ENCODE measurements around the gene RBMS3.

The RBMS3 gene

DNA sequence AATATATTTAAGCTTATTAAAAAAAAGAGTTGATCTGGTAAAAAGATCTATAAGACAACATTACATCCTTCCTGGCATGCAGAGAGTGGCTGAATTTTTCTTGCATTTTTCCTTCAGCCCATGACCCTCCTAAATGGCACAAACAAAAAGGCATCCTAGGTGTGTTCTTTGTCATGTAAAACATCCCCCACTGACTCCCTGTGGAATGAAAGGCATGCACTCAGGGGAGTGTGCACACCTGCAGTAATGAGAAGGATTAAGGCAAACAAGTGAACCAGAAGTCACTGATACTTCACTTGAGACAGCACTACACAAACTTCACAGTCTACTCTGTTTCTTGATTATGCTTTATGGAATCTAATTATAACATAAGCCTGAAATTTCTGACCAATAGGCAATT lies 195.0 kb downstream of the RBMS3 start:
- H3K4me3 ChIP-seq (ENCODE audit: low read depth, low read length), result no peak overlapping the region
- H3K79me2 ChIP-seq (ENCODE audit: control insufficient read depth, insufficient read depth, low read length, unreplicated experiment), result no peaks in the 10 kb centered on the region
- no peak overlapping the region for H2AFZ ChIP-seq (ENCODE audit: low read length, unreplicated experiment)
- 0 out of 2 replicates have a peak, but pooled peaks cover 13% of the 10 kb centered on the region for H3K36me3 ChIP-seq (ENCODE audit: insufficient read depth, low read length)
- no peak overlapping the region for H3K27ac ChIP-seq (ENCODE audit: low read depth, low read length)
- no peaks in the 10 kb centered on the region for H3K4me1 ChIP-seq (ENCODE audit: control insufficient read depth, insufficient read depth, low read length, unreplicated experiment)
- no peaks in the 10 kb centered on the region for H3K27me3 ChIP-seq (ENCODE audit: insufficient read depth, low read length)

DNA sequence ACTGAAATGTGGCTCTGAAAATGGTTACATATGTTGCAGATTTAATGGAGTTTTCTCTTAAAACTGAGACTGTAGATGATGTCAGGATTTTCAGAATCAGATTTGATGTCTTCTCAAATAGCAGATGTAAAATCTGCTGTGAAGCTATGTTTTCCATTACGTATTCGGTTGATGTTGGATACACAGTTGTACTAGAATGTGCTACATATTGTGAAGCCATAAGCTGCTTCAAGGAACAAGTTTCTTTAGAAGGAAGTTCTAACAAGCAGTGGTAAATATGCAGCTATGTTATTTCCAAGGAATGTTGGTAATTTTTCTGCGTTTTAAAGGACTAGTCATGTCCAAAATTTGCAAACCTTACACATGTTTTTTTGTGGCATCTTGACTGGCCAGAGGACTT lies 197.7 kb downstream of the RBMS3 start:
- H3K4me3 ChIP-seq (ENCODE audit: low read depth, low read length), result no peak overlapping the region
- no peaks in the 10 kb centered on the region for H3K27me3 ChIP-seq (ENCODE audit: insufficient read depth, low read length)
- H3K36me3 ChIP-seq (ENCODE audit: insufficient read depth, low read length), result 0 out of 2 replicates have a peak, but pooled peaks cover 8% of the 10 kb centered on the region
- no peak overlapping the region for H3K27ac ChIP-seq (ENCODE audit: low read depth, low read length)
- H3K4me1 ChIP-seq (ENCODE audit: control insufficient read depth, insufficient read depth, low read length, unreplicated experiment), result no peaks in the 10 kb centered on the region
- H3K79me2 ChIP-seq (ENCODE audit: control insufficient read depth, insufficient read depth, low read length, unreplicated experiment), result no peaks in the 10 kb centered on the region
- H2AFZ ChIP-seq (ENCODE audit: low read length, unreplicated experiment), result no peak overlapping the region

DNA sequence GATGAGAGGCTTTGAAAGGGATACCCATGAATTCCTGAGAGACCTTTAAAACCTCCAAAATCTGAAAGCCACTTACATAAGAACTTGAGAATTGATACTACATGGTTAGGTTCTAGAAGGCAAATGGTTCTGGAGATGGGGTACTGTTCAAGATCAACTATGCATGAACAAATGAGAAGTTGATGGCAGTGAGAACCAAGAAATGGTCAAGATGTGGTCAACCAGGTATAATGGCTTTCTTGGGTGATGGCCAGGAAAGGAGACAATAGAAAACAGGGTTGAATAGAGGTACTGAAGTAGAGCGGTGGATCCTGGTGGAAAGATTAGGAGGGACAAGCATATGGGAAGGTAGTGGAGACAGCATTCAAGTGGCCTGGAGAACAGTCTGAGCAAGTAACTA lies 200.4 kb downstream of the RBMS3 start:
- H3K36me3 ChIP-seq (ENCODE audit: insufficient read depth, low read length), result 0 out of 2 replicates have a peak, but pooled peaks cover 8% of the 10 kb centered on the region
- H3K4me1 ChIP-seq (ENCODE audit: control insufficient read depth, insufficient read depth, low read length, unreplicated experiment), result peaks cover 6% of the 10 kb centered on the region
- H3K79me2 ChIP-seq (ENCODE audit: control insufficient read depth, insufficient read depth, low read length, unreplicated experiment), result no peaks in the 10 kb centered on the region
- no peak overlapping the region for H3K27ac ChIP-seq (ENCODE audit: low read depth, low read length)
- H2AFZ ChIP-seq (ENCODE audit: low read length, unreplicated experiment), result no peak overlapping the region
- H3K27me3 ChIP-seq (ENCODE audit: insufficient read depth, low read length), result no peaks in the 10 kb centered on the region
- H3K4me3 ChIP-seq (ENCODE audit: low read depth, low read length), result no peak overlapping the region

DNA sequence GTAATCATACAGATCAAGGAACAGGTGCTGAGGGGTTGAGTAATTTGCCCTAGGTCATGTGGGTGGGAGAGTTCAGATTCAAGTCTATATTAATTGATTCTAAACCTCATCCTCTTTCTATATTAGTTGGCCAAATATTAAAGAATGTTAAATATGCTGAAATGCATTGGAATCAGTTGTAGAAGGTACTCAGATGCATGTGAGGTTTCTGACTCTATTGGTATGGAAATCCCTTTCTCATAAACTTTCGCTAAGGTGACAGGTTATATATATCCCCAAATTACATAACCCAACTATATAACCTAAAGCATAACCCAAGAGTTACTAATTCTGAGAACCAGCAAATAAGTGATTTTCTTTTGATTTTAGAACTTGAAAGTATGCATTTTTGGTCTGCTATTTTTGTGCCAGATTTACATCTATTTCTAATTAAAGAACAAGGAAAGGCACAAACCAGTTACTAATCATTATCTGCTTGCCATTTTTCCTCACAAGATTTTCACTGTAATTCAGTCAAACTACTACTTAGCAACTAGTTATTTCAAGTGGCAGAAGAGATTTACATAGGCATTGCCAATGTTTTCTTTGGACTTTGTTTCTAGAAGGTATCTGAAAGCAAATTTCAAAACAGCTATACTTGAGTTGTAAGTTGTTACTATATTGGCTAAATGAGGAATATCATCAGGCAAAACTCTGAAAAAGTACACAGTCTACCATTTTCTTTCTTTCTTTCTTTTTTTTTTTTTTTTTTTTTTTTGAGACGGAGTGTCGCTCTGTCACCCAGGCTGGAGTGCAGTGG lies 201.3 kb downstream of the RBMS3 start:
- peaks cover 10% of the 10 kb centered on the region for H3K4me1 ChIP-seq (ENCODE audit: control insufficient read depth, insufficient read depth, low read length, unreplicated experiment)
- no peaks in the 10 kb centered on the region for H3K27me3 ChIP-seq (ENCODE audit: insufficient read depth, low read length)

DNA sequence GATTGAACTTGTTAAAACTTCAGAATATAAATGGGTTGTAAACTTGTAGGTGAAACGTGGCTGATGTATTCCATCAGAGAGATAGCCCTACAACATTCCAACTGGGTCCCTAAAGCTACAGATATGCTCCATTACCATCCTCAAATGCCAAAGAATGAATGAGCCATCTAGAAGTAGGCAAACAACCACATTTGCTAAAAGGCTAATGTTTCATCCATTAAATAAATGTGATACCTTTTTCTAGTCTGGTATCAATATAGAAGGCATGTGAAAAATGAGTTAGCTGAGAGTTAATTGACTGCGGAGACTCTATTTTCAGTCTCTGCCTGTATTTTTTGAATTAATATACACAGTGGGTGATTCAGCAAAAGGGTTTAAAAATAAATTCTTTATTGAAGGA lies 203.8 kb downstream of the RBMS3 start:
- Histone ChIP-seq H3K27me3 (ENCODE audit: insufficient read depth, low read length) (no peaks in the 10 kb centered on the region), H2AFZ (ENCODE audit: low read length, unreplicated experiment) (no peak overlapping the region), H3K79me2 (ENCODE audit: control insufficient read depth, insufficient read depth, low read length, unreplicated experiment) (no peaks in the 10 kb centered on the region), H3K27ac (ENCODE audit: low read depth, low read length) (no peak overlapping the region), H3K4me3 (ENCODE audit: low read depth, low read length) (no peak overlapping the region), H3K4me1 (ENCODE audit: control insufficient read depth, insufficient read depth, low read length, unreplicated experiment) (peaks cover 10% of the 10 kb centered on the region), H3K36me3 (ENCODE audit: insufficient read depth, low read length) (peaks cover 6% of the 10 kb centered on the region; the same call in 1 of the 2 replicates)

More for the DNA sequence above, 201.3 kb downstream of the RBMS3 start:
- no peak overlapping the region for H3K4me3 ChIP-seq (ENCODE audit: low read depth, low read length)
- H3K27ac ChIP-seq (ENCODE audit: low read depth, low read length), result no peak overlapping the region
- H2AFZ ChIP-seq (ENCODE audit: low read length, unreplicated experiment), result no peak overlapping the region
- 0 out of 2 replicates have a peak, but pooled peaks cover 8% of the 10 kb centered on the region for H3K36me3 ChIP-seq (ENCODE audit: insufficient read depth, low read length)
- no peaks in the 10 kb centered on the region for H3K79me2 ChIP-seq (ENCODE audit: control insufficient read depth, insufficient read depth, low read length, unreplicated experiment)

DNA sequence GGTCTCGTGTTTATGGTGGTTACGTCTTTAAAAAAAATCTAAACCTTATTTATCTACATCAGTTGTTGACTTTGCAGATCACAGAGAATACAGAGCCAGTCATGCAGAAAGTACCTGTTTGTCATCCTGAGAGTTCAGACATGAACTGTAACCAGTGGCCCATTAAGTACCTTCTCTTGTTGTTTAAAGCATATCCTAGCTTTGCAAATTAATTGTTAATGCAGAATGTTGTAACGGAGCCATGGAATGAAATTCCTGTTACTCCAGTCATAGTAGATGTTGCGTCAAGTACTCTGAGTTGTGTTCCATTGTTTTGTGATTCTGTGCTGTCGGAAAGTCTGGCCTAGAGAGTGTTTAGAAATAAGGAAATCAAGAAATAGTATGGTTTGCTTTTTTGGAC lies 205.2 kb downstream of the RBMS3 start:
- peaks cover 10% of the 10 kb centered on the region for H3K4me1 ChIP-seq (ENCODE audit: control insufficient read depth, insufficient read depth, low read length, unreplicated experiment)
- H3K36me3 ChIP-seq (ENCODE audit: insufficient read depth, low read length), result peaks cover 11% of the 10 kb centered on the region
- H2AFZ ChIP-seq (ENCODE audit: low read length, unreplicated experiment), result no peak overlapping the region
- H3K4me3 ChIP-seq (ENCODE audit: low read depth, low read length), result peak overlapping the region; percentile 9; the same call in 1 of the 2 replicates
- peak overlapping the region; percentile 50 for H3K27ac ChIP-seq (ENCODE audit: low read depth, low read length)
- no peaks in the 10 kb centered on the region for H3K79me2 ChIP-seq (ENCODE audit: control insufficient read depth, insufficient read depth, low read length, unreplicated experiment)
- no peaks in the 10 kb centered on the region for H3K27me3 ChIP-seq (ENCODE audit: insufficient read depth, low read length)

DNA sequence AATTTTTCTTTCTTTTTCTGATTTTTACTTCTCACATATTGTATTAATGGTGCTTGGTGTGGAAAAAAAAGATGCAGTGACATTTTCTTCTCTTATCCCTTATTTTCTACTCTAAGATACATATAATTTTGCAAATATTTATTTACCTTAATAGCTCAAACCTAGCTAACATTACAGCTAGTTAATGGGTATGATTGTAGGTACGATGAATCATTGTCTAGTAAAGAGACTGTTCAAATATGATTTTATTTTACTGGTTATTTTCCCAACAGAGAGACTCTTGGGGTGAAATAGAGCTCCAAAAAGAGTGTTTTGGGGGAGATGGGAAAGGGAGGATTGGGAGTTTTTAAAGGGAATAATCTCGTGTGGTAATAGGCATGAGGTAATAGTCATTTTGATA lies 206.0 kb downstream of the RBMS3 start:
- Histone ChIP-seq H2AFZ (ENCODE audit: low read length, unreplicated experiment) (no peak overlapping the region), H3K27ac (ENCODE audit: low read depth, low read length) (peak overlapping the region; percentile 50), H3K36me3 (ENCODE audit: insufficient read depth, low read length) (peaks cover 11% of the 10 kb centered on the region), H3K4me1 (ENCODE audit: control insufficient read depth, insufficient read depth, low read length, unreplicated experiment) (peaks cover 10% of the 10 kb centered on the region), H3K4me3 (ENCODE audit: low read depth, low read length) (no peak overlapping the region), H3K27me3 (ENCODE audit: insufficient read depth, low read length) (no peaks in the 10 kb centered on the region), H3K79me2 (ENCODE audit: control insufficient read depth, insufficient read depth, low read length, unreplicated experiment) (no peaks in the 10 kb centered on the region)

DNA sequence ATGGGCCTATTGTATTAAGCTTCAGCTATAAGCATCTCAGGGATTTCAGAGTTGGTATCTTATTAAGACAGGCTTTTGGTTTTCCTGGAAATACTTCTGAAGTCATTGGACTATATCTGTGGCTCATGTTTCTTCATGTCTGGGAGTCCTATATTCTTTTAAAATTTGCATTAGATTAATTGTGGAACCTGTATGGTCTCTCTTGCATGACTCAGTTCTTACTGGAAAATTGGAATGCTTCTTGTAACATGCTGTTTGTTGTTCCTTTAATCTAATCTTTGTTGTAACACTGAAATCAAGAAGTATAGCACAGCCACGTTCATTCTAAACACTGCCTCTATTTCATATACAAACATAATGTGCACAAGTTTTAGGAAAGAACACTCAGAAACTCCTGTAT lies 208.1 kb downstream of the RBMS3 start:
- Histone ChIP-seq H3K4me3 (ENCODE audit: low read depth, low read length) (no peak overlapping the region), H3K79me2 (ENCODE audit: control insufficient read depth, insufficient read depth, low read length, unreplicated experiment) (no peaks in the 10 kb centered on the region), H3K4me1 (ENCODE audit: control insufficient read depth, insufficient read depth, low read length, unreplicated experiment) (peaks cover 10% of the 10 kb centered on the region), H3K36me3 (ENCODE audit: insufficient read depth, low read length) (peaks cover 11% of the 10 kb centered on the region), H3K27me3 (ENCODE audit: insufficient read depth, low read length) (no peaks in the 10 kb centered on the region), H3K27ac (ENCODE audit: low read depth, low read length) (no peak overlapping the region), H2AFZ (ENCODE audit: low read length, unreplicated experiment) (no peak overlapping the region)

DNA sequence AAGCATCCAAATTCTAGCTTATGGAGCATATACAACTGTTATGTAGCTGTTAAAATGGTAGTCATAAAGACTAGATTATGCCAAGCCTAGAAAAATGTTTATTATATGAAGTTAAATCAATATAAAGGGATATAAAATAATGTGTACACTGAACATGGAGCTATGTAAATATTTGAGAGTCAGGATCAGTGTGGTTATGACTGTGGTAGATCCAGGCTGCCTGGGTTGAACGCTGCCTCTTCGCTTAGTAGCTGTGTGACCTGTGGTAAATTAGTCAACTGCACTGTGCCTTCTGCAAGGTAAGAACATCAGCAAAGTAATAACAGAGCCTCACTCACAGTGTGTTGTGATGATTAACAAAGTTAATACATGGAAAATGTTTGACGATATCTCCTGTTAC lies 212.2 kb downstream of the RBMS3 start:
- Histone ChIP-seq H3K4me3 (ENCODE audit: low read depth, low read length) (no peak overlapping the region), H3K36me3 (ENCODE audit: insufficient read depth, low read length) (peaks cover 11% of the 10 kb centered on the region), H3K79me2 (ENCODE audit: control insufficient read depth, insufficient read depth, low read length, unreplicated experiment) (no peaks in the 10 kb centered on the region), H2AFZ (ENCODE audit: low read length, unreplicated experiment) (no peak overlapping the region), H3K4me1 (ENCODE audit: control insufficient read depth, insufficient read depth, low read length, unreplicated experiment) (no peaks in the 10 kb centered on the region), H3K27me3 (ENCODE audit: insufficient read depth, low read length) (no peaks in the 10 kb centered on the region), H3K27ac (ENCODE audit: low read depth, low read length) (no peak overlapping the region)

DNA sequence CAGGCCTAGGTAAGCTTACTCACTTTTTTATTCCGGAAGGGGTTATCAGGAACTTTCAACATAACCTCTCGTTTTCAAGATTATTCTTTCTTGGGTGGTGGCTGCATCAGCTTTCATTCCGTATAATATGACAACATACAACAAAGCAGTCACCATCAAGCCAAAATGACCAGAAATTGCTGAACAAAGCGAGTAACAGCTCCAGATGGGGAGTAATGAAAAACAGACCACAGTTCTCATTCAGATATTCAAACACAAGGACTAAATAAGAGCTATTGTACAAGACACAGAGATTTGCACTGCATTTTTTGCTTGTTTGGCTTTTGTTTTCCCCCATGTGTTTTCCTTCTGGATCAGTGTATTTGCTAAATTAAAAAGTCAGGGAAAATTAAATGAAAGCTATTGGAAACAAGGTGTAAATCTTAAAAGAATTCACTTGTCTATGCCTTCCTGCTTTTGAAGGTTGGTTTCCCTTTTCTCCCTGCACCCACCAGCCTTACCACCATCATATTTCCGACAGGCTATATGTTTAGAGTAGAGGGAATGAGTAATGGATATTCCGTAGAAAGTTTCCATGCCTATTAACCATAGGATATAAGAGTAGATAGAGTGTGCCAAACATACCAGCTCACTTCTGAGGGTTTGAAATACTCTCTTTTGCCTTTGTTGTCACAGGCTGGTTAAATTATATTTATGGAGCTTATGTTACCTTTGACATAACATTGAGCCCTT lies 213.6 kb downstream of the RBMS3 start:
- Histone ChIP-seq H3K4me3 (ENCODE audit: low read depth, low read length) (no peak overlapping the region), H3K27me3 (ENCODE audit: insufficient read depth, low read length) (no peaks in the 10 kb centered on the region), H3K36me3 (ENCODE audit: insufficient read depth, low read length) (peaks cover 7% of the 10 kb centered on the region), H3K4me1 (ENCODE audit: control insufficient read depth, insufficient read depth, low read length, unreplicated experiment) (no peaks in the 10 kb centered on the region), H3K27ac (ENCODE audit: low read depth, low read length) (no peak overlapping the region), H2AFZ (ENCODE audit: low read length, unreplicated experiment) (no peak overlapping the region), H3K79me2 (ENCODE audit: control insufficient read depth, insufficient read depth, low read length, unreplicated experiment) (no peaks in the 10 kb centered on the region)

DNA sequence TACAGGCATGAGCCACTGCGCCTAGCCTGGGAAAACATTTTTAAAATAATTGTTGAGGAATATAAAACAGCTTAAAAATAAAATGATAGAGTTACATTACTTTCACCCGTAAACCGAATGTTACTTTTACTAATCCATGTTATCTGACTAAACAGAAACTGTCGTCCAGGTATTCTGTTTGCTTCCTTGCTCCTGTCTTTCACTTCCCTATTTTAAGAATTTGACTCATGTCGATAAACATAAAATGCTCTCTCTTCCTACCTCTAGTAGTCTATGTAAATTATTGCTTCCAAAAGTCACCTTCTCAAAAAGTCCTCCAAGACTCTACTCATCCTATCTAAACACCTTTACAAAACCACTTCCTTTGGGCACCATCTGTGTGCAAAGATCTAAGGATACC lies 216.4 kb downstream of the RBMS3 start:
- no peak overlapping the region for H3K27ac ChIP-seq (ENCODE audit: low read depth, low read length)
- no peak overlapping the region for H2AFZ ChIP-seq (ENCODE audit: low read length, unreplicated experiment)
- H3K36me3 ChIP-seq (ENCODE audit: insufficient read depth, low read length), result no peaks in the 10 kb centered on the region
- no peaks in the 10 kb centered on the region for H3K79me2 ChIP-seq (ENCODE audit: control insufficient read depth, insufficient read depth, low read length, unreplicated experiment)
- no peaks in the 10 kb centered on the region for H3K27me3 ChIP-seq (ENCODE audit: insufficient read depth, low read length)
- H3K4me3 ChIP-seq (ENCODE audit: low read depth, low read length), result no peak overlapping the region
- no peaks in the 10 kb centered on the region for H3K4me1 ChIP-seq (ENCODE audit: control insufficient read depth, insufficient read depth, low read length, unreplicated experiment)
